IPS-18a (cell line): ENCODE results near the gene CDK5RAP2.
A peak's percentile ranks its signal among the peaks of the same experiment; 100 is the strongest.

Source experiments
- H3K27ac ChIP-seq: one replicate; pipeline ENCODE4 v1.5.1; 2013; ENCODE audit warnings: low read length
- H3K27me3 ChIP-seq: one replicate; pipeline ENCODE4 v1.6.1; 2013; ENCODE audit warnings: mild to moderate bottlenecking, low read length; ENCODE audit not compliant: control insufficient read depth, insufficient read depth
- H3K36me3 ChIP-seq: one replicate; pipeline ENCODE4 v1.6.1; 2013; ENCODE audit warnings: low read depth, low read length; ENCODE audit not compliant: control insufficient read depth
- H3K4me1 ChIP-seq: one replicate; pipeline ENCODE4 v1.6.1; 2013; ENCODE audit warnings: low read depth, low read length; ENCODE audit not compliant: control insufficient read depth
- H3K4me3 ChIP-seq: one replicate; pipeline ENCODE4 v1.5.1; 2013; ENCODE audit warnings: low read length
- H3K9ac ChIP-seq: one replicate; pipeline ENCODE4 v1.6.1; 2013; ENCODE audit warnings: mild to moderate bottlenecking, low read length, moderate library complexity
- H3K9me3 ChIP-seq: one replicate; pipeline ENCODE4 v1.6.1; 2013; ENCODE audit warnings: low read depth, low read length; ENCODE audit not compliant: control insufficient read depth

Gene CDK5RAP2

GRCh38 chr9:120579139-120580050, 572 bp downstream of the CDK5RAP2 start:
- Histone ChIP-seq H3K4me3 (peak overlapping the region; percentile 98), H3K9me3 (no peaks in the 10 kb centered on the region), H3K27ac (peak overlapping the region; percentile 73)

GRCh38 chr9:120574473-120574872, 5.5 kb downstream of the CDK5RAP2 start:
- Histone ChIP-seq H3K9me3 (no peaks in the 10 kb centered on the region), H3K36me3 (peaks cover 25% of the 10 kb centered on the region), H3K4me1 (peaks cover 6% of the 10 kb centered on the region), H3K27ac (no peak overlapping the region), H3K9ac (no peak overlapping the region), H3K27me3 (no peaks in the 10 kb centered on the region), H3K4me3 (no peak overlapping the region)

More at GRCh38 chr9:120579139-120580050, 572 bp downstream of the CDK5RAP2 start:
- Histone ChIP-seq H3K4me1 (peaks cover 6% of the 10 kb centered on the region), H3K27me3 (no peaks in the 10 kb centered on the region), H3K36me3 (no peaks in the 10 kb centered on the region), H3K9ac (peak overlapping the region; percentile 90)

- Histone ChIP-seq H3K27me3 (no peaks in the 10 kb centered on the region), H3K9me3 (no peaks in the 10 kb centered on the region), H3K27ac (no peak overlapping the region), H3K36me3 (peaks cover 45% of the 10 kb centered on the region), H3K9ac (no peak overlapping the region), H3K4me3 (no peak overlapping the region), H3K4me1 (no peaks in the 10 kb centered on the region)
These were observed 7.5 kb downstream of the CDK5RAP2 start for GRCh38 chr9:120572472-120572871.

GRCh38 chr9:120571443-120572257, 8.3 kb downstream of the CDK5RAP2 start:
- no peaks in the 10 kb centered on the region for H3K27me3 ChIP-seq
- no peak overlapping the region for H3K9ac ChIP-seq
- no peaks in the 10 kb centered on the region for H3K4me1 ChIP-seq
- no peak overlapping the region for H3K27ac ChIP-seq
- H3K4me3 ChIP-seq, result no peak overlapping the region
- H3K9me3 ChIP-seq, result no peaks in the 10 kb centered on the region
- peaks cover 51% of the 10 kb centered on the region for H3K36me3 ChIP-seq

- H3K9ac ChIP-seq, result no peak overlapping the region
- H3K36me3 ChIP-seq, result peaks cover 57% of the 10 kb centered on the region
- H3K27ac ChIP-seq, result no peak overlapping the region
- H3K27me3 ChIP-seq, result no peaks in the 10 kb centered on the region
- no peaks in the 10 kb centered on the region for H3K9me3 ChIP-seq
- no peak overlapping the region for H3K4me3 ChIP-seq
- no peaks in the 10 kb centered on the region for H3K4me1 ChIP-seq
These were observed 9.7 kb downstream of the CDK5RAP2 start for GRCh38 chr9:120570296-120570695.

DNA sequence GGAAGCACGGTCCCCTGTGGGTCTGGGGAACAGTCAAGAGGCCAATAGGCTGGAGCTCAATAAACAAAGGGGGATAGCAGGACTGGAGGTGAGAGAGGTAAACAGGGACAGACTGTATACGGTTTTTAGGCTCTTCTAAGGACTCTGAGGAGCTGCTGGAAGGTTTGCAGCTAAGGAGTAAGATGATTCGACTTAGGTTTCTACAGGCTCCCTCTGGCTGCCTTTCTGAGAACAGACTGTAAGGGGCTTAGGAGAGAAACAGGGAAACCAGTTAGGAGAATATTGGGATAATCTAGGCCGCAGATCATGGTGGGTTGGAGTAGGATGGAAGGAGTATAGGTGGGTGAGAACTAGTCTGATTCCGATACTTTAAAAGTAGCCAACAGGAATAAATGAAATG, 10.4 kb downstream of the CDK5RAP2 start:
- Histone ChIP-seq H3K36me3 (peaks cover 62% of the 10 kb centered on the region), H3K4me3 (no peak overlapping the region), H3K9ac (no peak overlapping the region), H3K9me3 (no peaks in the 10 kb centered on the region), H3K27ac (no peak overlapping the region), H3K27me3 (no peaks in the 10 kb centered on the region), H3K4me1 (no peaks in the 10 kb centered on the region)

GRCh38 chr9:120568816-120569215, 11.2 kb downstream of the CDK5RAP2 start:
- no peaks in the 10 kb centered on the region for H3K4me1 ChIP-seq
- H3K4me3 ChIP-seq, result no peak overlapping the region
- no peak overlapping the region for H3K27ac ChIP-seq
- H3K9me3 ChIP-seq, result no peaks in the 10 kb centered on the region
- peaks cover 64% of the 10 kb centered on the region for H3K36me3 ChIP-seq
- no peak overlapping the region for H3K9ac ChIP-seq
- no peaks in the 10 kb centered on the region for H3K27me3 ChIP-seq

GRCh38 chr9:120567874-120568273, 12.1 kb downstream of the CDK5RAP2 start:
- Histone ChIP-seq H3K9ac (no peak overlapping the region), H3K36me3 (peaks cover 64% of the 10 kb centered on the region), H3K9me3 (no peaks in the 10 kb centered on the region), H3K27ac (no peak overlapping the region), H3K27me3 (no peaks in the 10 kb centered on the region), H3K4me1 (no peaks in the 10 kb centered on the region), H3K4me3 (no peak overlapping the region)

DNA sequence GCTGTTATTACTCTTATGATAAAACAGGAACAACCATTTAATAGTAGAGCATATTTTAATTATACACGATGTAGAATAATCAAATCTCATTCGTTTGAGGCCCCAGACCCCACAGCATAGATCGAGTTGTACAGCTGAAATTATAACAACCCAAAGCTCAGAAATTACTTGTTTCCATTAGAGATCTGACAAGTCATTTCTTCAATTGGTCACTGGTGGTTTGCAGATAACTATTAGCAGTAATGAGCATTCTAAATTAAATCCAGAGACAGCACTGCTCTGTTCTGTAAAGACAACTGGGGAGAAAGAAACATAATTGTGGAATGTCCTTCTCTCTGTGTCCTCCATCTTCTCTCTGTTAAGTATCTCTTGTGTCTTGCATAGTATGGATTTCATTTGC, 12.9 kb downstream of the CDK5RAP2 start:
- no peaks in the 10 kb centered on the region for H3K27me3 ChIP-seq
- peaks cover 64% of the 10 kb centered on the region for H3K36me3 ChIP-seq
- H3K4me1 ChIP-seq, result no peaks in the 10 kb centered on the region
- no peak overlapping the region for H3K9ac ChIP-seq
- H3K4me3 ChIP-seq, result no peak overlapping the region
- H3K9me3 ChIP-seq, result no peaks in the 10 kb centered on the region
- no peak overlapping the region for H3K27ac ChIP-seq

- Histone ChIP-seq H3K4me3 (no peak overlapping the region), H3K9me3 (no peaks in the 10 kb centered on the region), H3K27ac (no peak overlapping the region), H3K36me3 (peaks cover 42% of the 10 kb centered on the region), H3K9ac (no peak overlapping the region), H3K4me1 (no peaks in the 10 kb centered on the region), H3K27me3 (no peaks in the 10 kb centered on the region)
These were observed 15.4 kb downstream of the CDK5RAP2 start for GRCh38 chr9:120564589-120564988.

- H3K9ac ChIP-seq, result no peak overlapping the region
- H3K27ac ChIP-seq, result no peak overlapping the region
- no peaks in the 10 kb centered on the region for H3K4me1 ChIP-seq
- no peaks in the 10 kb centered on the region for H3K9me3 ChIP-seq
- no peaks in the 10 kb centered on the region for H3K27me3 ChIP-seq
- H3K36me3 ChIP-seq, result peaks cover 27% of the 10 kb centered on the region
- no peak overlapping the region for H3K4me3 ChIP-seq
These were observed 17.0 kb downstream of the CDK5RAP2 start for GRCh38 chr9:120562861-120563443.
